ENCODE results near the gene FOXC1.

Gene FOXC1

GRCh38 chr6:1605893-1606779, 3.6 kb upstream of the FOXC1 start:
- Histone ChIP-seq H3K4me1 (ENCODE audit: control insufficient read depth, insufficient read depth, low read length) (peaks cover 9% of the 10 kb centered on the region), H3K27me3 (ENCODE audit: control insufficient read depth, insufficient read depth, low read length) (peaks cover 54% of the 10 kb centered on the region), H3K27ac (ENCODE audit: low read length) (no peak overlapping the region)

GRCh38 chr6:1606780-1607515, 2.8 kb upstream of the FOXC1 start:
- WGBS (ENCODE audit: insufficient coverage, insufficient read length) = no CpG with 5 or more reads among the region's 22 CpGs
- H3K27ac ChIP-seq (ENCODE audit: low read length) = no peak overlapping the region
- H3K27me3 ChIP-seq (ENCODE audit: control insufficient read depth, insufficient read depth, low read length) = peaks cover 58% of the 10 kb centered on the region
- no peaks in the 10 kb centered on the region; the same call in 1 of the 2 replicates for H3K36me3 ChIP-seq (ENCODE audit: control insufficient read depth, insufficient read depth, low read length)
- H3K9me3 ChIP-seq (ENCODE audit: control insufficient read depth, insufficient read depth, low read length) = no peaks in the 10 kb centered on the region
- DNase-seq (ENCODE audit: low read depth, low spot score) = no peak
- peak overlapping the region; percentile 11; the same call in 1 of the 2 replicates for H3K4me3 ChIP-seq (ENCODE audit: low read length)
- H3K4me1 ChIP-seq (ENCODE audit: control insufficient read depth, insufficient read depth, low read length) = peaks cover 9% of the 10 kb centered on the region

More at GRCh38 chr6:1605893-1606779, 3.6 kb upstream of the FOXC1 start:
- Histone ChIP-seq H3K9me3 (ENCODE audit: control insufficient read depth, insufficient read depth, low read length) (no peaks in the 10 kb centered on the region), H3K4me3 (ENCODE audit: low read length) (no peak overlapping the region), H3K36me3 (ENCODE audit: control insufficient read depth, insufficient read depth, low read length) (no peaks in the 10 kb centered on the region; the same call in 1 of the 2 replicates)
- no CpG with 5 or more reads among the region's 26 CpGs for WGBS (ENCODE audit: insufficient coverage, insufficient read length)
- no peak for DNase-seq (ENCODE audit: low read depth, low spot score)

GRCh38 chr6:1607516-1608221, 2.0 kb upstream of the FOXC1 start:
- no peak for DNase-seq (ENCODE audit: low read depth, low spot score)
- no peaks in the 10 kb centered on the region for H3K9me3 ChIP-seq (ENCODE audit: control insufficient read depth, insufficient read depth, low read length)
- WGBS (ENCODE audit: insufficient coverage, insufficient read length) = no CpG with 5 or more reads among the region's 32 CpGs
- no peak overlapping the region; the same call in 1 of the 2 replicates for H3K4me3 ChIP-seq (ENCODE audit: low read length)
- H3K27ac ChIP-seq (ENCODE audit: low read length) = no peak overlapping the region
- H3K36me3 ChIP-seq (ENCODE audit: control insufficient read depth, insufficient read depth, low read length) = no peaks in the 10 kb centered on the region; the same call in 1 of the 2 replicates
- peaks cover 64% of the 10 kb centered on the region for H3K27me3 ChIP-seq (ENCODE audit: control insufficient read depth, insufficient read depth, low read length)
- H3K4me1 ChIP-seq (ENCODE audit: control insufficient read depth, insufficient read depth, low read length) = peaks cover 9% of the 10 kb centered on the region

DNA sequence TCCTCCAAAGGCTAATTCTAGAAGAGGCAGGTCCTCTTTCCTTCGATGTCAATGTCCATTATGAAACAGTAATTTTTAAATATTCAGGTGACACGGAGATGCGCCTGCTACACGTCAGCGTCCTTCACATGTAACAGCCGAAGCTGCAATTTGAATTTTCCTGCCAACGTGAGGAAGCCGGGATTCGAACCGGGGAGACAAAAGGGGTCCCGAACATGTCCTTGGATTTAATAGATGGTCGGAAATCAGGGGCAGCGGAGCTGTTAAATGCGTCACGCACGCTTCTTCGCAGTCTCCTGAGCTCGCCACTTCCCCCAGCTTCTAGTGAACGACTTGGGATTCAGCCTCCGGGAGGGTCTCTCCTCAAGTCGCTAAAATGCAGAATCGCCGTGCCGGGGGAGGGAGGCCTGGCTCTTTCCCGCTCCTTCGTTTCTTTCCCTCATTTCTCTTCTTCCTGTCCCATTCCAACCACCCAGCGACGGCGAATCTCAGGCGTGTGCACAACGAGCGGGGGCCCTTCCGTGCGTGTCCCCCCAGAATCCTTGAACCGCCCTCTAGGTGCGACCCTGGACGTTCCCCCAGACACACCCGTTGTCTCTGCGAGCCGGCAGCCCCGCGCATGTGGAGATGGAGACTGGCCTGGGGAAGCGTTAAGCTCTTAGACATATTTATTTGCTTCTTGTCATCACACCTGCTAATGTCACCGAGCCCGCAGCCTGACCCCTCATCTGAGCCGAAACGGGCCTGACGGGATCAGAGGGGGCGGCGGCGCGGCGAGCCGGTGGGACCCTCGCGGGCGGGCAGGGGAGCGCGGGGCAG, 1.3 kb upstream of the FOXC1 start:
- H3K27me3 ChIP-seq (ENCODE audit: control insufficient read depth, insufficient read depth, low read length) = peaks cover 69% of the 10 kb centered on the region
- WGBS (ENCODE audit: insufficient coverage, insufficient read length) = no CpG with 5 or more reads among the region's 59 CpGs
- no peaks in the 10 kb centered on the region; the same call in 1 of the 2 replicates for H3K36me3 ChIP-seq (ENCODE audit: control insufficient read depth, insufficient read depth, low read length)
- no peak overlapping the region for H3K27ac ChIP-seq (ENCODE audit: low read length)
- H3K9me3 ChIP-seq (ENCODE audit: control insufficient read depth, insufficient read depth, low read length) = no peaks in the 10 kb centered on the region
- no peak overlapping the region for H3K4me3 ChIP-seq (ENCODE audit: low read length)
- H3K4me1 ChIP-seq (ENCODE audit: control insufficient read depth, insufficient read depth, low read length) = peaks cover 9% of the 10 kb centered on the region
- DNase-seq (ENCODE audit: low read depth, low spot score) = no peak

GRCh38 chr6:1609041-1609647, 571 bp upstream of the FOXC1 start:
- peaks cover 71% of the 10 kb centered on the region for H3K27me3 ChIP-seq (ENCODE audit: control insufficient read depth, insufficient read depth, low read length)
- H3K27ac ChIP-seq (ENCODE audit: low read length) = no peak overlapping the region
- no peaks in the 10 kb centered on the region for H3K9me3 ChIP-seq (ENCODE audit: control insufficient read depth, insufficient read depth, low read length)
- peak overlapping the region; percentile 29; the same call in 1 of the 2 replicates for H3K4me3 ChIP-seq (ENCODE audit: low read length)
- H3K4me1 ChIP-seq (ENCODE audit: control insufficient read depth, insufficient read depth, low read length) = peaks cover 9% of the 10 kb centered on the region
- no peaks in the 10 kb centered on the region; the same call in 1 of the 2 replicates for H3K36me3 ChIP-seq (ENCODE audit: control insufficient read depth, insufficient read depth, low read length)
- no peak for DNase-seq (ENCODE audit: low read depth, low spot score)
- WGBS (ENCODE audit: insufficient coverage, insufficient read length) = no CpG with 5 or more reads among the region's 58 CpGs

GRCh38 chr6:1610497-1611321, 994 bp downstream of the FOXC1 start:
- Histone ChIP-seq H3K9me3 (ENCODE audit: control insufficient read depth, insufficient read depth, low read length) (no peaks in the 10 kb centered on the region), H3K27me3 (ENCODE audit: control insufficient read depth, insufficient read depth, low read length) (peaks cover 74% of the 10 kb centered on the region), H3K27ac (ENCODE audit: low read length) (no peak overlapping the region), H3K4me1 (ENCODE audit: control insufficient read depth, insufficient read depth, low read length) (peaks cover 9% of the 10 kb centered on the region), H3K36me3 (ENCODE audit: control insufficient read depth, insufficient read depth, low read length) (no peaks in the 10 kb centered on the region; the same call in 1 of the 2 replicates), H3K4me3 (ENCODE audit: low read length) (peak overlapping the region; percentile 2; the same call in 1 of the 2 replicates)
- DNase-seq (ENCODE audit: low read depth, low spot score) = no peak
- WGBS (ENCODE audit: insufficient coverage, insufficient read length) = no CpG with 5 or more reads among the region's 101 CpGs

DNA sequence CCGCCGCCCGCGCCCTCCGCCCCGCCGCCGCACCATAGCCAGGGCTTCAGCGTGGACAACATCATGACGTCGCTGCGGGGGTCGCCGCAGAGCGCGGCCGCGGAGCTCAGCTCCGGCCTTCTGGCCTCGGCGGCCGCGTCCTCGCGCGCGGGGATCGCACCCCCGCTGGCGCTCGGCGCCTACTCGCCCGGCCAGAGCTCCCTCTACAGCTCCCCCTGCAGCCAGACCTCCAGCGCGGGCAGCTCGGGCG, 1.5 kb downstream of the FOXC1 start:
- no peak for DNase-seq (ENCODE audit: low read depth, low spot score)
- H3K27me3 ChIP-seq (ENCODE audit: control insufficient read depth, insufficient read depth, low read length) = peaks cover 74% of the 10 kb centered on the region
- no peaks in the 10 kb centered on the region; the same call in 1 of the 2 replicates for H3K36me3 ChIP-seq (ENCODE audit: control insufficient read depth, insufficient read depth, low read length)
- no CpG with 5 or more reads among the region's 38 CpGs for WGBS (ENCODE audit: insufficient coverage, insufficient read length)
- peak overlapping the region; percentile 14; the same call in 1 of the 2 replicates for H3K4me3 ChIP-seq (ENCODE audit: low read length)
- H3K4me1 ChIP-seq (ENCODE audit: control insufficient read depth, insufficient read depth, low read length) = peaks cover 9% of the 10 kb centered on the region
- H3K9me3 ChIP-seq (ENCODE audit: control insufficient read depth, insufficient read depth, low read length) = no peaks in the 10 kb centered on the region
- no peak overlapping the region for H3K27ac ChIP-seq (ENCODE audit: low read length)

DNA sequence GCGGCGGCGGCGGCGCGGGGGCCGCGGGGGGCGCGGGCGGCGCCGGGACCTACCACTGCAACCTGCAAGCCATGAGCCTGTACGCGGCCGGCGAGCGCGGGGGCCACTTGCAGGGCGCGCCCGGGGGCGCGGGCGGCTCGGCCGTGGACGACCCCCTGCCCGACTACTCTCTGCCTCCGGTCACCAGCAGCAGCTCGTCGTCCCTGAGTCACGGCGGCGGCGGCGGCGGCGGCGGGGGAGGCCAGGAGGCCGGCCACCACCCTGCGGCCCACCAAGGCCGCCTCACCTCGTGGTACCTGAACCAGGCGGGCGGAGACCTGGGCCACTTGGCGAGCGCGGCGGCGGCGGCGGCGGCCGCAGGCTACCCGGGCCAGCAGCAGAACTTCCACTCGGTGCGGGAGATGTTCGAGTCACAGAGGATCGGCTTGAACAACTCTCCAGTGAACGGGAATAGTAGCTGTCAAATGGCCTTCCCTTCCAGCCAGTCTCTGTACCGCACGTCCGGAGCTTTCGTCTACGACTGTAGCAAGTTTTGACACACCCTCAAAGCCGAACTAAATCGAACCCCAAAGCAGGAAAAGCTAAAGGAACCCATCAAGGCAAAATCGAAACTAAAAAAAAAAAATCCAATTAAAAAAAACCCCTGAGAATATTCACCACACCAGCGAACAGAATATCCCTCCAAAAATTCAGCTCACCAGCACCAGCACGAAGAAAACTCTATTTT, 2.0 kb downstream of the FOXC1 start:
- no peak for DNase-seq (ENCODE audit: low read depth, low spot score)
- H3K9me3 ChIP-seq (ENCODE audit: control insufficient read depth, insufficient read depth, low read length) = no peaks in the 10 kb centered on the region
- H3K4me3 ChIP-seq (ENCODE audit: low read length) = peak overlapping the region; percentile 18; the same call in 1 of the 2 replicates
- no peak overlapping the region for H3K27ac ChIP-seq (ENCODE audit: low read length)
- H3K36me3 ChIP-seq (ENCODE audit: control insufficient read depth, insufficient read depth, low read length) = no peaks in the 10 kb centered on the region; the same call in 1 of the 2 replicates
- H3K27me3 ChIP-seq (ENCODE audit: control insufficient read depth, insufficient read depth, low read length) = peaks cover 74% of the 10 kb centered on the region
- peaks cover 7% of the 10 kb centered on the region for H3K4me1 ChIP-seq (ENCODE audit: control insufficient read depth, insufficient read depth, low read length)
- WGBS (ENCODE audit: insufficient coverage, insufficient read length) = no CpG with 5 or more reads among the region's 71 CpGs

Measured in iPS DF 6.9 (cell line).